Activated CD4-positive, alpha-beta T cell treated with anti-CD3 and anti-CD28 coated beads, Interleukin-2, amount 10 ng/mL, durations not matched to agents 24 days and 14 days (primary cell): ENCODE measurements around the gene SDHC. TPM values are rescaled to one million over a fixed set of nuclear protein-coding genes. Genes with fewer than 3 reads are reported as not detected.

Experiments used
- DNase-seq: peaks from one replicate; pipeline ENCODE4 v3.0.0; 2022
- H3K27ac Mint-ChIP-seq: one replicate; pipeline ENCODE4 v1.8.0; 2022; ENCODE audit warnings: mild to moderate bottlenecking, mixed read lengths
- H3K27me3 Mint-ChIP-seq: one replicate; pipeline ENCODE4 v1.8.0; 2022; ENCODE audit warnings: mixed read lengths
- H3K36me3 Mint-ChIP-seq: one replicate; pipeline ENCODE4 v1.8.0; 2022; ENCODE audit warnings: low read depth, mild to moderate bottlenecking, mixed read lengths
- H3K4me1 Mint-ChIP-seq: one replicate; pipeline ENCODE4 v1.8.0; 2021; ENCODE audit warnings: mixed read lengths
- H3K4me3 Mint-ChIP-seq: one replicate; pipeline ENCODE4 v1.8.0; 2022; ENCODE audit warnings: mild to moderate bottlenecking, moderate library complexity, mixed read lengths
- H3K9me3 Mint-ChIP-seq: one replicate; pipeline ENCODE4 v1.8.0; 2021; ENCODE audit warnings: mixed read lengths
- intact Hi-C: fragments of 100-400 bp; cut with micrococcal nuclease; formaldehyde crosslinking; loops from one replicate; pipeline ENCODE4 v1.15.1; 2023
- total RNA-seq: library from RNA; stranded (reverse); gene quantifications from 2 replicates; pipeline ENCODE4 v1.2.3, GENCODE V29; 2022

SDHC gene
- total RNA-seq, 1 donor from 2014 or later: 174 TPM

DNA sequence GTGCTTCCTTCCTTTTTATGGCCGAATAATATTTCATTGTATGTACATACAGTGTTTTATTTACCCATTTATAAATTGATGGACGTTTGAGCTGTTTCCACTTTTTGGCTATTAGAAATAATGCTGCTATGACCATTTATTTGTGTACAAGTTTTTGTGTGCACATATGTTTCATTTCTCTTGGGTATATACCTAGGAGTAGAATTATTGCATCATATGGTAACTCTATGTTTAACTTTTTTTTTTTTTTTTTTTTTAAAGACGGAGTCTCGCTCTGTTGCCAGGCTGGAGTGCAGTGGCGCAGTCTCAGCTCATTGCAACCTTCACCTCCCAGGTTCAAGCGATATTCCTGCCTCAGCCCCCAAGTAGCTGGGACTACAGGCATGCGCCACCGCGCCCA, 19.0 kb downstream of the SDHC start:
- Mint-ChIP-seq H3K27ac (no peak overlapping the region), H3K4me3 (no peak overlapping the region), H3K27me3 (no peaks in the 10 kb centered on the region), H3K36me3 (peaks cover 45% of the 10 kb centered on the region), H3K4me1 (peaks cover 3% of the 10 kb centered on the region), H3K9me3 (no peaks in the 10 kb centered on the region)
- intact Hi-C loops: no loop called here
- no peak for DNase-seq

DNA sequence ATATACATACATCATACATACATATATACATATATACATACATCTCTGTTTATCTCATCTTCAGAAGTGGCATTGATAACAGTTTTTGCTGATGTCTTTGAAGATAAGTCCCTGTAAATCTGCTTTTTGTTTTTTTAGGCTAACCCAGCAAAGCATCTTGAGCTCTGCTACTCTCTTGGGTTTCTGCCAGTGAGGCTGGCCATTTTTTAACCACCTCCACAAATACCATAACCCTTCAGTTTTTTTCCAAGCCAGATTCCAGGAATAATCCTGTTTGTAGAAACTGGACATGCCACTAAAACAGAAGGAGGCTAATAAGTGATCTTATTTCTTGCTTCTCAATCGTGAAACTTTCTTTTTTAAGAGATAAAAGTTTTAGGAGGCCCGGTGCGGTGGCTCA, 21.6 kb downstream of the SDHC start:
- Mint-ChIP-seq H3K4me1 (no peaks in the 10 kb centered on the region), H3K27ac (no peak overlapping the region), H3K27me3 (no peaks in the 10 kb centered on the region), H3K4me3 (no peak overlapping the region), H3K36me3 (peaks cover 43% of the 10 kb centered on the region), H3K9me3 (no peaks in the 10 kb centered on the region)
- DNase-seq: no peak
- intact Hi-C loops: no loop called here

DNA sequence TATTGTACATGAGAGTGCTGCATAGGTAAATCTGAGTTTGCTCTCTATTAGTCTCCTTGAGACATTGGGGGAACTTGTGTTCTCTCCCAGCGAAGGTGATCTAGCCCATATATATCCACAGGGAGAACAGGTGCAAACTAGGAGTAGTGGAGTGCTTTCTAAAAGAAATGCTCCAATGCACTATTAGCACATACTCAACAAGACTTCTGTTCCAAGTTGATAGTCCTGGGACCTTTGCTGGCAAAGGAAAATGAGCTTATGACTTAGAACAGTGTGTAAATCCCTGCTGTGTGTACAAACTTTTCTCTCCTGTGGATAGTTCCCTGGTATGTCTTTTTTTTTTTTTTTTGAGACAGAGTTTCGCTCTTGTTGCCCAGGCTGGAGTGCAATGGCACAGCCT, 28.0 kb downstream of the SDHC start:
- intact Hi-C loops: no loop called here
- Mint-ChIP-seq H3K27ac (no peak overlapping the region), H3K4me3 (no peak overlapping the region), H3K4me1 (peaks cover 3% of the 10 kb centered on the region), H3K9me3 (no peaks in the 10 kb centered on the region), H3K36me3 (peaks cover 30% of the 10 kb centered on the region), H3K27me3 (no peaks in the 10 kb centered on the region)
- DNase-seq: no peak

DNA sequence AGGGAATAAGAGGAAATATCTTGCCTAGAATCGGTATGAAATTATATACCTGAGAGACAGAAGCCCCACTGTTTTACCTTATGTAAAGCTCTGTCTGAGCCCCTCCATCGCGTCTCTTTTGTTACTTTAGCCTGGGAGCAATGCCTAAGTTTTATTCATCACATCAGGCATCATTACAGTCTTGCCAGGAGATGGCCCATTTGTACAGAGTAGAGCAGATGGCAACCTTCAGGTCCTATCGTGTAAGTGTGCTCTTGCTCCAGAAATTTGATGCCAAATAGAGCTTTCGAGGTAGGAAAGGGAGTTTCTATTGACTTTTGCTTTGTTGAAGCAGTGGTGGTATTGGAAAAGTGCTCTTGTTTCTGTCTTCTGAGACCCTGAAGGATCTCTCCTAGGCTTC, 28.6 kb downstream of the SDHC start:
- no peak overlapping the region for H3K27ac Mint-ChIP-seq
- intact Hi-C loops: no loop called here

DNA sequence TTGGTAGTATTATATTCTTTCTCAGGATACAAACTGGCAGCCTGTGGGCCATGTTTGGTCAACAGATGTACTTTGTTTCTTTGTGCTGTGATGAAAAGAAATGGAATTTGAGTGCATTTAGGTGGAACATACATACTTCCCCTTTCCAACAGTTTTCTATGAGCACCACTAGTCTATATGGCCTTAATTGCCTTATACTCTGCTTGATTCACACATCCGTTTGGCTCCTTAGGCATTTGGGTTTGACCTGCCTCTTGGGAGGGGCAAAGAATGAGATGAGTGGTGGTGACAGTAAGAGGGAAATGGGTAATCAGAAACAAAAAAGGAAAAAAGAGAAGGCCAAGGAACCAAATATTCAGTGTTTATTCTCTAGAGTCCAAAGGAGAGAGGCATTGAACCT, 36.5 kb downstream of the SDHC start:
- peaks cover 2% of the 10 kb centered on the region for H3K4me1 Mint-ChIP-seq
- H3K36me3 Mint-ChIP-seq: peaks cover 12% of the 10 kb centered on the region
- H3K27me3 Mint-ChIP-seq: no peaks in the 10 kb centered on the region
- H3K9me3 Mint-ChIP-seq: no peaks in the 10 kb centered on the region
- no peak overlapping the region for H3K4me3 Mint-ChIP-seq
- intact Hi-C loops: no loop called here
- DNase-seq: no peak
- H3K27ac Mint-ChIP-seq: no peak overlapping the region

More for the DNA sequence above, 28.6 kb downstream of the SDHC start:
- no peaks in the 10 kb centered on the region for H3K9me3 Mint-ChIP-seq
- peaks cover 3% of the 10 kb centered on the region for H3K4me1 Mint-ChIP-seq
- H3K4me3 Mint-ChIP-seq: no peak overlapping the region
- no peaks in the 10 kb centered on the region for H3K27me3 Mint-ChIP-seq
- peaks cover 28% of the 10 kb centered on the region for H3K36me3 Mint-ChIP-seq
- no peak for DNase-seq

DNA sequence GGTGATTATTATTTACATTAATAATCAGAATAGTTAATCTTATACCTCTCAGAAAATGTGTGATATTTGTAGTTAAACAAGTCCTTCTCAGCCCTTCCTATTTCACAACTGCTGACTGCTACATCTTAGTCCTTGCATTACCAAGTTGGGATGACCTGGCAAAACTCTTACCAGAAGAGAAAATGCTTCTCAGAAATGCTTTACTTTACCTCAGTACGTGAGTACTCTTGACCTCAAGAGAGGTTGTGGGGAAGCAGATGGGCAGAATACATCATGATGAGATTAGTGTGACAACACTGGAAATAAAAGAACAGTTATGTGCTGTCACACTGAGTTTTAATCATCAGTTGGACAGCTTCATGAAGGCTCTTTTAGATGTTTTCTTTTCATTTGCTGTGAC, 37.3 kb downstream of the SDHC start:
- H3K4me1 Mint-ChIP-seq: peaks cover 2% of the 10 kb centered on the region
- no peak overlapping the region for H3K4me3 Mint-ChIP-seq
- H3K27ac Mint-ChIP-seq: no peak overlapping the region
- intact Hi-C loops: no loop called here
- H3K9me3 Mint-ChIP-seq: no peaks in the 10 kb centered on the region
- no peaks in the 10 kb centered on the region for H3K27me3 Mint-ChIP-seq
- H3K36me3 Mint-ChIP-seq: peaks cover 14% of the 10 kb centered on the region
- DNase-seq: no peak

DNA sequence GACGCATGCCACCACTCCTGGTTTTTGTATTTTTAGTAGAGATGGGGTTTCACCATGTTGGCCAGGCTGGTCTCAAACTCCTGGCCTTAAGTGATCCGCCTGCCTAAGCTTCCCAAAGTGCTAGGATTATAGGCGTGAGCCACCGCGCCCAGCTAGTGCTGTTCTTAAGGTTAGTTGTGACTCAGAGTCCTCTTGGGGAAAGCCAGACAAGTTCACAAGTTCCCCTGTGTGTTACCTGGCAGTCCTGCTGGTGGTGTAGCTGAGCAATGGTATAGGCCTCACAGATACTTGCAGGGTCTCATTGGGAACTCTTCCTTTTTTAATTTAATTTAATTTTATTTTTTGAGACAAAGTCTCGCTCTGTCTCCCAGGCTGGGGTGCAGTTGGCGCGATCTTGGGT, 42.9 kb downstream of the SDHC start:
- H3K27ac Mint-ChIP-seq: no peak overlapping the region
- no peak overlapping the region for H3K4me3 Mint-ChIP-seq
- peaks cover 25% of the 10 kb centered on the region for H3K36me3 Mint-ChIP-seq
- H3K9me3 Mint-ChIP-seq: no peaks in the 10 kb centered on the region
- H3K27me3 Mint-ChIP-seq: no peaks in the 10 kb centered on the region
- DNase-seq: no peak
- peaks cover 2% of the 10 kb centered on the region for H3K4me1 Mint-ChIP-seq
- intact Hi-C loops: no loop called here

DNA sequence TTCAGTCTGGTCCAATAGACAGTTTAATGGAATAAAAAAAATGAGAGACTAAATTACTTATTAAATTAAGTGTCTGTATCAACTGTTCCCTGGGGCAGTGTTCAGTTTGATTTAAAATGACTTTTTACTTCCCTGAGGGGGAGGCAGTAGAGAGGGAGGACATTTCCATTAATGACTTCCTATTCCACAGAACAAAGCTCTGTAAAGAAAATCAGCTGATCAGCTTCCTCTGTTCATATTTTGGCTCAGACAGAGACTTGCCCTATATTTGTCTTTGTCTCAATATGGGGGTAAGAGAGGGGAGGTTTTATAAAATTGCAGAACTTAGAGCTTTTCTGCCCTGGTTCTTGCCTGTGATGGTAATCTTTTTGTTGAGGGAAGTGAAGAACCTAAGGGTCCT, 45.1 kb downstream of the SDHC start:
- DNase-seq: no peak
- intact Hi-C loops: no loop called here
- Mint-ChIP-seq H3K4me3 (no peak overlapping the region), H3K9me3 (no peaks in the 10 kb centered on the region), H3K27me3 (no peaks in the 10 kb centered on the region), H3K36me3 (peaks cover 34% of the 10 kb centered on the region), H3K27ac (peak overlapping the region; percentile 7), H3K4me1 (peaks cover 2% of the 10 kb centered on the region)

DNA sequence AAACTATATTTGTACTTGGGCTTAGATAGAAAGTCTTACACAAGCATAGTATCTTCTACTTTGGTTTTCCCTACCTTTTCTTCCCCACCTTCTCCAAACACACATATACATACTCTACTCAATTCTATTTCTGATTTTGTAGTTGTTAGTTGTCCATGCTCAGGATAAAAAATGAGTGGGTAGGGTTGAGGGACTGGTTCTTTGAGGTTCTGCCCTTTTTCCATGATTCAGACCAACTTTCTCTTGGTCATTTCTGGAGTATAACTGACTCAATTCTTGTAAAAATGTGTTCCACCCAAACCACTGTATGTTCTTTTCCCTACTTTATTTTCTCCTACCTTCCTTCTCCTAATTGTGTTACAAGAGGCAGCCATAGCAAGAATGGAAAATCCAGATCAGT, 50.2 kb downstream of the SDHC start:
- H3K27ac Mint-ChIP-seq: peak overlapping the region; percentile 25
- intact Hi-C loops: loop anchor here (10.0 kb wide), 1 partner anchor 50 kb away; the partner anchor contains the start of gene SDHC
- H3K36me3 Mint-ChIP-seq: peaks cover 32% of the 10 kb centered on the region
- no peaks in the 10 kb centered on the region for H3K9me3 Mint-ChIP-seq
- no peak overlapping the region for H3K4me3 Mint-ChIP-seq
- H3K27me3 Mint-ChIP-seq: no peaks in the 10 kb centered on the region
- DNase-seq: no peak
- peaks cover 11% of the 10 kb centered on the region for H3K4me1 Mint-ChIP-seq

DNA sequence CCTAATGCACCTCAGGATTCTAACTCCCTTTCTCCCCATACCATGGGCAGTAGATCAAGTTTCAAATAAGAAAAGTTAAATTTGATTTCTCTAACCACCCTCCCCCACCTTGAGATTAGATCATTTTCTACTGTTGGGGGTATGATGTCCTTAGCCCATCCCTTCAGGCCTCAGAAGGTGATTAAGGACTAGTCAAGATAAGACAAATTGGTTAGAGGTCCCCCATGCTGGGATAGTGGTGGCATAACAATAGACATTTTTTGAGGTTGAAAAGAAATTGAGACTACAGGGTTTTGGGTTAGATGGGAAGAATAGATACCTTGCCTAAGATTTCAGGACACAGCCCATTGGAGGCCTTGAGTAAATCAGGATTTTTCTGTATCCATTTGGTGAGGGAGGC, 51.0 kb downstream of the SDHC start:
- Mint-ChIP-seq H3K4me1 (peaks cover 11% of the 10 kb centered on the region), H3K4me3 (no peak overlapping the region), H3K36me3 (peaks cover 26% of the 10 kb centered on the region), H3K27me3 (no peaks in the 10 kb centered on the region), H3K9me3 (no peaks in the 10 kb centered on the region), H3K27ac (peak overlapping the region; percentile 48)
- intact Hi-C loops: loop anchor here (10.0 kb wide), 1 partner anchor 50 kb away; the partner anchor contains the start of gene SDHC
- no peak for DNase-seq

DNA sequence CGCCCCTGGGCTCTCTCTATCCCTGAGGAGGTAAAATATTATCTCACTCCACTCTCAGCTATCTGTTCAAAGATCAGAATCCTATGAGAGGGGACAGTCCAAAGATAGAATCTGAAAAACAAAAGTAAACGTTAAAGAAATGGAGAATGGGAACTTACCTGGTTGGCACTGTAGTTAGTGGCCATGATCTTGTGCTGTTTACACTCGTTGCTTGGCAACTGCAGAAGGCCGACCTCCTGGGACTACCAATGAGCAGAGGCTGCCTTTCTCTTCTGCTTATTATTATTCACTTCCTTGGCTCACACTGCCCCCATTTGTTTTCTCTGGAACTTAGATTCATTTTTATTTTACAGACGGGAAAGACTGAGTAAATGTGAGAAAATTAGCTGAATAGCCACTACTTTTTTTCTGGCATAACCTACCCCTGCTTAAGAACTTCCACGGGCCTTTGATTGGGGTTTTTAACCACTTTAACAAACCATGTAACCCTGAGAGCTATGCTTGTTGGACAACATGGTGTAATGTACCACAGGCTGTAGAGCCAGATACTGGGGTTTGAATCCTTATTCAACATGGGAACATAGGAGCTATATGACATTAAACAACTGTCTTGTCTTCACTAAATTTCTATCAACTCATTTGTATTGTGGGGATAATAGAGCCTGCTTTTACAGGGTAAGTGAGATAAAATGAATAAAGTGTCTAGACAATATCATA, 53.7 kb downstream of the SDHC start, which contains the start of gene CFAP126:
CFAP126 (minus strand) TSS at position 193 of the 717 bp plus-strand sequence; CDS start at position 185, 8 bp downstream.
- H3K4me3 Mint-ChIP-seq: no peak within 1 kb of the TSS
- intact Hi-C loops: loop anchor here (10.0 kb wide), 1 partner anchor 53 kb away; the partner anchor contains the start of gene SDHC
- H3K27me3 Mint-ChIP-seq: no peaks in the 10 kb centered on the region
- H3K27ac Mint-ChIP-seq: peak within 1 kb of the TSS; percentile 2
- DNase-seq: peak; percentile 77
- peaks cover 13% of the 10 kb centered on the region for H3K4me1 Mint-ChIP-seq
- H3K36me3 Mint-ChIP-seq: peaks cover 25% of the 10 kb centered on the region
- no peaks in the 10 kb centered on the region for H3K9me3 Mint-ChIP-seq

DNA sequence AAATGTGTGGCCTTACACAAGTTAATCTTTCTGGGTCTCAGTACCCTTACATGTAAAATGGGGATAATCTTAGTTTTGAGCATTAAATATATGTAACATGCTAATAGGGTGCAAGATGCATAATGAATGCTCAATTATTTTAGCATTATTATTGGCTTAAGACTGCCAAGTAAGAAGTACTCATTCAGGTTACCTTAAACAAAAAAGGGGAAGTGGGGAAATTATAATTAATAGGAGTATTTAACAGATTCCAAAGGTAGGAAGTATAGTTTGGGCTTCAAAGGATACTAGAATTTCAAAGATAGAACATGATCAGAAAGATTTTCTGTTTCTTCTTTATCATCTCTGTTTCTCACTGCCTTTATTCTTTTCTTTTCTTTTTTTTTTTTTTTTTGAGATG, 59.3 kb downstream of the SDHC start:
- no peak overlapping the region for H3K27ac Mint-ChIP-seq
- intact Hi-C loops: no loop called here

DNA sequence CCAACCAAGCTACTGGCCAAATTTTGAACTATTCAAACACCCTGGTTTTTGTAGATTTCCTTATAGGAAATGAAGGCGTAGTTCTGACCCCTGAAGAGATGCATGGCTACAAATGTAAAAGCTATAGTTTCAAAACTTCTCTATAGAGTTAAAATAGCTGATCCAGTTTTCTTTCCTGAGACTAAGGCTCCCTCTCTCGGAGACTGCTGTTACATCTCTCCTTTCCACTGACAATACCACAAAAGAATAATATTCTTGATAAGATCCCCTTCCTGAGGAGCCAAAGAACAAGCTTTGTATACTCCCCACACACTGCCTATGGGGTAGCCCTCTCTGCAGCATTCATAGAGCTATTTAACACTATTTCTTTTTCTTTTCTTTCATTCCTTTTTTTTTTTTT, 60.2 kb downstream of the SDHC start:
- Mint-ChIP-seq H3K36me3 (peaks cover 1% of the 10 kb centered on the region), H3K27ac (no peak overlapping the region), H3K27me3 (no peaks in the 10 kb centered on the region)

More for the DNA sequence above, 59.3 kb downstream of the SDHC start:
- H3K9me3 Mint-ChIP-seq: no peaks in the 10 kb centered on the region
- H3K27me3 Mint-ChIP-seq: no peaks in the 10 kb centered on the region
- peaks cover 2% of the 10 kb centered on the region for H3K4me1 Mint-ChIP-seq
- H3K4me3 Mint-ChIP-seq: no peak overlapping the region
- H3K36me3 Mint-ChIP-seq: peaks cover 1% of the 10 kb centered on the region
- no peak for DNase-seq

DNA sequence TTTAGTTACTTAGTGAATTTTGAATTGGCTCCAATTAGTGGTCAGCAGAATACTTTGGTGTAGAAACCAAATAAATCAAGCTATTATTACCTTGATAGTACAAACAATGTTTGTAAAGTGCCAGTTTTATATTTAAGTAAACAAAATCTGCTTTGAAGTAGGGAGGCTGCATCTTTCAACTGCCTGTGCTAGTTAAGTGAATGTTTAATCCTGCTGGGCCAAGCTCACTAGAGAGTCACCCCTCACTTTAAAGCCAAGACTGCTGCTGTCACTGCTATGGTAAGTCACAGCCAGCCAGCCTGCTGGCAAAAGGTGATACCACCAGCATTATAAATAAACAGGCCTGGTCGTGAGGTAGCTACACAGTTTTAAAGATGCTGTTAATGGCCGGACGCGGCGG, 63.8 kb downstream of the SDHC start:
- intact Hi-C loops: no loop called here
- no peak for DNase-seq
- peaks cover 6% of the 10 kb centered on the region for H3K4me1 Mint-ChIP-seq
- no peaks in the 10 kb centered on the region for H3K27me3 Mint-ChIP-seq
- no peak overlapping the region for H3K27ac Mint-ChIP-seq
- H3K4me3 Mint-ChIP-seq: no peak overlapping the region
- H3K9me3 Mint-ChIP-seq: no peaks in the 10 kb centered on the region
- H3K36me3 Mint-ChIP-seq: no peaks in the 10 kb centered on the region

More for the DNA sequence above, 60.2 kb downstream of the SDHC start:
- H3K4me1 Mint-ChIP-seq: peaks cover 2% of the 10 kb centered on the region
- intact Hi-C loops: no loop called here
- no peak for DNase-seq
- H3K9me3 Mint-ChIP-seq: no peaks in the 10 kb centered on the region
- H3K4me3 Mint-ChIP-seq: no peak overlapping the region

DNA sequence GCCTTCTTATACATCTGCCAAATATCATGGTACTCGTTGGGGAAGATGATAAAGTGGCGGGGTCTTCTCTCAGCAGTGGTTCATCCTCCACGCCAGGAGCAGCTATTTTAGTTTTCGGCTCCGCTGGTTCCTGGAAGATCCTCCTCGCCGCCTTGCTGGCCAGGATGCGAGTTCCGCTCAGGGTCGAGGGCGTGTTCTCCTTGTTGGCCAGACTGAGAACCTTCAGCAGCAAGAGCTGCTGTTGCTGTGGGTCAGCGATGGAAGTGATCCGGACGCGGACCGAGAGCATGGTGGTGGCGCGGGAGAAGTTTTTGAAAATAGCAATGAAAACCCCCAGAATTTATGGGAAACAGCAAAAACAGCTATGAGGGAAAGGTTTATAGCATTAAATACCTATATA, 64.9 kb downstream of the SDHC start:
- Mint-ChIP-seq H3K4me1 (peaks cover 8% of the 10 kb centered on the region), H3K27me3 (no peaks in the 10 kb centered on the region), H3K27ac (no peak overlapping the region), H3K4me3 (no peak overlapping the region), H3K9me3 (no peaks in the 10 kb centered on the region), H3K36me3 (no peaks in the 10 kb centered on the region)
- DNase-seq: no peak
- intact Hi-C loops: no loop called here
